LNCaP clone FGC (cell line): Measurements from ENCODE around the gene ADAMTS2.

Experiments used
- DNase-seq: peaks from one replicate; pipeline ENCODE4 v3.0.0-alpha.2; 2011; ENCODE audit warnings: low read depth
- H3K4me3 ChIP-seq: 2 replicates; pipeline ENCODE4 v1.5.1; 2011; ENCODE audit warnings: mild to moderate bottlenecking, low read depth, low read length, control low read depth
- CTCF ChIP-seq: IDR thresholded peaks from 2 replicates; pipeline ENCODE4 v1.5.1; 2012; ENCODE audit warnings: mild to moderate bottlenecking; ENCODE audit not compliant: control insufficient read depth, insufficient read depth; ENCODE audit errors: extremely low read depth

ADAMTS2 gene

DNA sequence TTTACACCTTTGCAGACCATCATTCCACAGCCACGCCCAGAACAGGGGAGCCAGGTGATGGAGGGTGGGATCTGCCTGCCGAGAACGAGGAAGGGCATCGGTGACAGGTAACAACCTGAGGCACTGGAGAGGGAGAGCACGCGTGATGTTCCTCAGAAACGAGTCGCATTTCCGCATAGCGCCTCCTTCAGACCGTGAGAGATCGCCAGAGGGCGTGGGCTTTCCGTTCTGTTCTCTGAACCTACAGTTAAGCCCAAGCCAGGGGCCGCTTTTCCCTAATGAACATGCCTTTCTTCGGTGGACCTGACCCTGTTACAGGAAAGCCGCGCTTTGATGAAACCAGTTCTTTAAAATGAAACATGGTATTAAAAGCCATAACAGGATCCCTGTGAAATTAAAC, 17.1 kb upstream of the ADAMTS2 start:
- no peak overlapping the region for H3K4me3 ChIP-seq
- no peak for TF ChIP-seq CTCF
- DNase-seq: no peak

DNA sequence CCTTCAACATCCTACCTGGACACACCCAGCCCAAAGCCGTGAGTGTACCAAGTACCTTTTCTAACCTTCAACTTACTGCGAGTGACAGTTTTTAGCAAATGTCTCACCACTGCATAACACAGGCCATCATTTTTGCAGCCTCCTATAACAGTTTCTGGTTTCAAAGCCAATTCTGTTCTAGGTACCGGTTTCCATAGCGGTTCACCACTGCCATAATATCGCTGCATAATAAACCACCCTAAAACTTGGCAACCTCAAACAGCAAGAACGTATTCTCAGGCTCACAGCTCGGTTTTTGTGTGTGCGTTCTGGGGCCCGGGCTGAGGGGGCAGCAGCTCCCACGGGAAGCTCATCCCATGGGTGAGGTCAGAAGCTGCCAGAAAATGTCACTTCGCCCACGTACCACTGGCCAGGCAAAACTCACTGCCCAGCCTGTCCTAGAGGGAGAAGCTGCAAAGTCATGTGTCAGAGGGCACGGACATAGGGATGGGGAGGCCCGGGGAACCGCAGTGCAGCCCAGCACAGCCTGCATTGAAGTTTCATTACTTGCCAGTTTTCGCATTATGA, 15.9 kb upstream of the ADAMTS2 start:
- TF ChIP-seq CTCF: no peak
- H3K4me3 ChIP-seq: no peak overlapping the region
- DNase-seq: no peak

GRCh38 chr5:179357031-179357430, 11.8 kb upstream of the ADAMTS2 start:
- no peak for DNase-seq
- H3K4me3 ChIP-seq: no peak overlapping the region
- TF ChIP-seq CTCF: no peak

- no peak for TF ChIP-seq CTCF
- H3K4me3 ChIP-seq: no peak overlapping the region
- DNase-seq: no peak
These were observed 11.0 kb upstream of the ADAMTS2 start for GRCh38 chr5:179355976-179356974.

DNA sequence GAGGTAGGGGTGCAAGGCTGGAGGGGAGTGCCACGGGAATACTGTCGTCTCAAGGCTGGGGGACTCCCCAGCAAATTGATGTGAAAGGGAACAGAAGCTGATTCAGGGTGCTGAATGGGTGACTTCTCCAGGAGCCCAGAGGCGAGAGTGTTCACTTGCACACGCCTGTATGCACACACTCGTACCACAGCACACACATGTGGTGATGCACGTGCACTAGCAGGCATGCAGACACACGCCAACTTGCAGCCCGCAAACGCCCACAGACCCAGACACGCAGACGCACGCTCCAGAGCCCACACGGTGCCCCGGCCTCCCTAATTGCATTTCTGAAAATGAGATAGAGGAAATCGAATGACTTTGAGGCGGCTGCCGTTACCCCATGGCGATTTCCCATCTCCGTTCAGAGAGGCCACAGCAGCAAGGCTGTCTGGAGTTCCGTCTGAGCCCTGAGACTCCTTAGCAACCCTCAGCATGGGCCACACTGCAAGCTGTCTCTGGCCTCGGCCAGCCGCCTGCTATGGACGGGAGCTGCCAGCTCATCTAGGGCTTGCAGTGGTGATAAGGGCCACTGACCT, 9.1 kb upstream of the ADAMTS2 start:
- H3K4me3 ChIP-seq: no peak overlapping the region
- DNase-seq: no peak
- no peak for TF ChIP-seq CTCF

DNA sequence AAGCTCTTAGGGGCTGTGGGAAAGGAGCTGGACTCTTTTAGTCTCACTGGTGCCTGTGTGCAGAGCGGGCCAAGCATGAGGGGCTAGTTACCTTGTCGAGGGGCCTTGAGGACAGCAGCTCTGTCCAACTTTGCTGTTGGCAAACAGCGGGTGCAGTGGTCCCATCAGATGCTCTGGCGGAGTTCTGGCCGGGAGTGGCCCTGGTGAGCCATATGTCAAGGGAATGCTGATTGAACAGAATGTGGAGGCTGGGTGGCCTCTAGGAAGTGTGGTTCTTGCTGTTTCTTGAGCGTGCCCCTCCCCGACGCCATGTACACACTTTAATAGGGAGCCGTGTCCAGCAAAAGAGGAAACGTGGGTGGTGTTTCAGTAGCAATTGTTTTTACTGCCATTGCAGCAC, 3.6 kb upstream of the ADAMTS2 start:
- no peak for TF ChIP-seq CTCF
- no peak for DNase-seq
- no peak overlapping the region for H3K4me3 ChIP-seq
